Upper lobe of right lung (tissue), 1 donor: ENCODE results near the gene ALDH1B1. TPM values are rescaled to one million over a fixed set of nuclear protein-coding genes. Genes with fewer than 3 reads are reported as not detected.

Experiments used
- ATAC-seq: fragments of 200-7000 bp; cut with Tn5 transposase; one replicate; pipeline ENCODE4 v1.9.1; 2020; ENCODE audit warnings: mild to moderate bottlenecking, moderate library complexity
- DNase-seq: peaks from one replicate; pipeline ENCODE4 v3.0.0-alpha.2; 2020
- H3K27ac ChIP-seq: fragments of 200-600 bp; one replicate; pipeline ENCODE4 v1.8.0; 2022
- H3K27me3 ChIP-seq: fragments of 200-600 bp; one replicate; pipeline ENCODE4 v1.8.0; 2022; ENCODE audit warnings: mild to moderate bottlenecking
- H3K36me3 ChIP-seq: fragments of 200-600 bp; one replicate; pipeline ENCODE4 v1.8.0; 2022
- H3K4me1 ChIP-seq: fragments of 200-600 bp; one replicate; pipeline ENCODE4 v1.8.0; 2022
- H3K4me3 ChIP-seq: fragments of 200-600 bp; one replicate; pipeline ENCODE4 v1.8.0; 2022; ENCODE audit warnings: mild to moderate bottlenecking
- H3K9me3 ChIP-seq: fragments of 200-600 bp; one replicate; pipeline ENCODE4 v1.8.0; 2022
- intact Hi-C: fragments of 100-400 bp; cut with DNase I; formaldehyde crosslinking; loops from one replicate; pipeline ENCODE4 v1.11.0; 2022
- total RNA-seq: library from RNA; stranded (reverse); fragmentation: NEBNext Ultra II Directional; extraction: Animal tissue kit (Norgen Biotek cat#: 25700); gene quantifications from one replicate; pipeline ENCODE4 v1.2.1, GENCODE V29; 2021
- TF ChIP-seq, protein P1 (sequence below): fragments of 200-600 bp; IDR thresholded peaks from one replicate; pipeline ENCODE4 v1.8.0; 2022; ENCODE audit warnings: antibody characterized with exemption
- donor health status: DM: no; HTN: yes; CAD: no; lungs with severe emphysema.

Gene ALDH1B1
- total RNA-seq, 1 donor from 2014 or later, result 13.7 TPM

DNA sequence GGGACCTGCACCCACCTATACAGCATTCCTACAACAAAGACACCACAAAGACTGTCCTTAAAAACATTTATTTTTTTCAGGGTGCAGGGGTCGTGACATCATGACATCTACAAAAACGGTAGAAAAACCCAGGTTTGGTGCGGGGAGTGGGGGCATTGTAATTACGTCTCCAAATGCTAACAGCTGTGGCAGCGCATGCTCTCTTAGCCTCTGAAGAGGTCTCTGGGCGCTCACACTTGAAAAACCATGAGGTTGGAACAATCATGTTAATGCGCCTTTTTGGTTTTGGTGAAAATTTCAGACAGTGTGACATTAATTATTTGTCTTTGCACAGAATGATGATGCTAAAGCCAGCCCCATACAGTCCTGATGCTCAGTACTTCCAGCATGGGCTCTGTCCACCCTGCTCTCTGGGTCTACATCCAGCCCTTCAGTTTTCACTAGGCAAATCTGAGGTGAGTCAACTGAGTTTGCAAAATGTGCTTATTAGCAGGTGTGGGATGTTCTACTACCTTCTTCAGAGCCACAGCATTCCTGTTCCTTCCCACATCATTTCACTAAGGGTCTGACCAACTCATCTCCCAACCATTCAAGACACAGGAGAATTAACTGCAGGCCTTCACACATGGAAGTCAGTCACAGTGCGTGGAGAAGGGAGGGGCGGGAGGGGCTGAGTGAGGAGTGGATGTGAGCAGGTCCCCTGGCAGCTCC is 14.1 kb downstream of the ALDH1B1 start:
- Histone ChIP-seq H3K9me3 (no peaks in the 10 kb centered on the region), H3K27ac (no peak overlapping the region), H3K4me3 (no peak overlapping the region), H3K27me3 (peaks cover 18% of the 10 kb centered on the region), H3K4me1 (no peaks in the 10 kb centered on the region), H3K36me3 (no peaks in the 10 kb centered on the region)
- DNase-seq, result no peak
- intact Hi-C loops, result no loop called here
- ATAC-seq, result no peak
- TF ChIP-seq, protein P1, sequence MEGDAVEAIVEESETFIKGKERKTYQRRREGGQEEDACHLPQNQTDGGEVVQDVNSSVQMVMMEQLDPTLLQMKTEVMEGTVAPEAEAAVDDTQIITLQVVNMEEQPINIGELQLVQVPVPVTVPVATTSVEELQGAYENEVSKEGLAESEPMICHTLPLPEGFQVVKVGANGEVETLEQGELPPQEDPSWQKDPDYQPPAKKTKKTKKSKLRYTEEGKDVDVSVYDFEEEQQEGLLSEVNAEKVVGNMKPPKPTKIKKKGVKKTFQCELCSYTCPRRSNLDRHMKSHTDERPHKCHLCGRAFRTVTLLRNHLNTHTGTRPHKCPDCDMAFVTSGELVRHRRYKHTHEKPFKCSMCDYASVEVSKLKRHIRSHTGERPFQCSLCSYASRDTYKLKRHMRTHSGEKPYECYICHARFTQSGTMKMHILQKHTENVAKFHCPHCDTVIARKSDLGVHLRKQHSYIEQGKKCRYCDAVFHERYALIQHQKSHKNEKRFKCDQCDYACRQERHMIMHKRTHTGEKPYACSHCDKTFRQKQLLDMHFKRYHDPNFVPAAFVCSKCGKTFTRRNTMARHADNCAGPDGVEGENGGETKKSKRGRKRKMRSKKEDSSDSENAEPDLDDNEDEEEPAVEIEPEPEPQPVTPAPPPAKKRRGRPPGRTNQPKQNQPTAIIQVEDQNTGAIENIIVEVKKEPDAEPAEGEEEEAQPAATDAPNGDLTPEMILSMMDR, result no peak

DNA sequence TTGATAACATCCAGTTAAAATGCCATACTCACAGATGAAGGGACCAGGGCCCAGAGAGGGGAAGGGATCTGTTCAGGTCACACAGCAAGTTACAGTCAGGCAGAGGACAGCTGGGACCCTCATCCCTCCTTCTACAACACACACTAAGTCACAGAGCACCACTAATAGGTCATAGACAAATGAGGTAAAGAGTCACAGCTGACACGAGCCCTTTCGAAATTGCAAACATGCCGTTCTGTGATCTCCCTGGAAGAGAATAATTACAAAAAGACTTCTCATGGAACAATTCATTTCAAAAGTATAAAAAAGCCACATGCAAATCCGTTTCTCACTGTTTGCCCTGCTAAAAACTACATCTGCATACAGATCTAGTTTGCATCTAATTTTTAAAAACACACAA is 16.2 kb downstream of the ALDH1B1 start:
- ATAC-seq (no peak), DNase-seq (no peak)
- H3K27ac ChIP-seq, result no peak overlapping the region
- H3K9me3 ChIP-seq, result no peaks in the 10 kb centered on the region
- TF ChIP-seq, protein P1, result no peak
- no peaks in the 10 kb centered on the region for H3K36me3 ChIP-seq
- H3K4me3 ChIP-seq, result no peak overlapping the region
- H3K4me1 ChIP-seq, result no peaks in the 10 kb centered on the region
- peaks cover 14% of the 10 kb centered on the region for H3K27me3 ChIP-seq
- intact Hi-C loops, result no loop called here

DNA sequence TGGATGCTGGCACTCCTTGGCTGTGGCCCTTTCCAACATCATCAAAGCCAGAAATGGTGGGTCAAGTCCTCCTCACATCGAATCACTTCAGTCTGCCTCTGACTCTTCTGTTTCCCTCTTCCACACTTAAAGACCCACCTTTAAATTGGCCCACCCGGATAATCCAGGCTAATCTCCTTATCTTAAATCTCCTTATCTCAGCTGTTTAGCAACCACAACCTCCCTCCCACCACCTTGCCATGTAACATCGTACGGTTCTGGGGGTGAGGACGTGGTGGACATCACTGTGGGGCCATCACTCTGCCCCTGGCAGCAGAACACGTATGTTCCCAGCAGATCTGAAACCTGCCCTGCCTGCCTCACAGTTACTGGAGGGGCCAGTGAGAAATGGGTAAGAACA is 20.2 kb downstream of the ALDH1B1 start:
- Histone ChIP-seq H3K27me3 (peaks cover 4% of the 10 kb centered on the region), H3K4me3 (no peak overlapping the region), H3K4me1 (no peaks in the 10 kb centered on the region), H3K9me3 (no peaks in the 10 kb centered on the region), H3K27ac (no peak overlapping the region), H3K36me3 (no peaks in the 10 kb centered on the region)
- ATAC-seq, result no peak
- TF ChIP-seq, protein P1, result no peak
- intact Hi-C loops, result no loop called here
- no peak for DNase-seq

DNA sequence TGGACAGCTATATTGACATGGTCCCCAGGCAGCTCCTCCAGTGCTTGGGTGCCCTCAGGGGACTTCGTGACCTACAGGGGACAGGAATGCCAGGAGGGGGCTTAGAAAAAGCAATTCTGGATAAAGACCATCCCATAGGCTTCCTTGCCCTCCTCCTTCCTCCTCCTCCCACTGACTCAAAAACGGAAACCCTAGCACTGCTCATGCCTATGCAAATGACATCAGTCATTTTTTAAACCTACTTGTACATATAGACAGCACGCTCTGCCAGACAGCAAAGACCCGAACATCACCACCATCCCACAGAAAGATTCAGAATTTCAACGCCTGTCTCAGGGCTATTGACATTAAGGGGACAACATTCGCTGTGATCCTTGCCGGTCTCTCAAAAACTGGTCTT is 20.8 kb downstream of the ALDH1B1 start:
- H3K4me1 ChIP-seq, result no peaks in the 10 kb centered on the region
- no peak overlapping the region for H3K4me3 ChIP-seq
- no peaks in the 10 kb centered on the region for H3K9me3 ChIP-seq
- peaks cover 4% of the 10 kb centered on the region for H3K27me3 ChIP-seq
- H3K27ac ChIP-seq, result no peak overlapping the region
- ATAC-seq (no peak), DNase-seq (no peak)
- intact Hi-C loops, result no loop called here
- no peaks in the 10 kb centered on the region for H3K36me3 ChIP-seq
- TF ChIP-seq, protein P1, result no peak

DNA sequence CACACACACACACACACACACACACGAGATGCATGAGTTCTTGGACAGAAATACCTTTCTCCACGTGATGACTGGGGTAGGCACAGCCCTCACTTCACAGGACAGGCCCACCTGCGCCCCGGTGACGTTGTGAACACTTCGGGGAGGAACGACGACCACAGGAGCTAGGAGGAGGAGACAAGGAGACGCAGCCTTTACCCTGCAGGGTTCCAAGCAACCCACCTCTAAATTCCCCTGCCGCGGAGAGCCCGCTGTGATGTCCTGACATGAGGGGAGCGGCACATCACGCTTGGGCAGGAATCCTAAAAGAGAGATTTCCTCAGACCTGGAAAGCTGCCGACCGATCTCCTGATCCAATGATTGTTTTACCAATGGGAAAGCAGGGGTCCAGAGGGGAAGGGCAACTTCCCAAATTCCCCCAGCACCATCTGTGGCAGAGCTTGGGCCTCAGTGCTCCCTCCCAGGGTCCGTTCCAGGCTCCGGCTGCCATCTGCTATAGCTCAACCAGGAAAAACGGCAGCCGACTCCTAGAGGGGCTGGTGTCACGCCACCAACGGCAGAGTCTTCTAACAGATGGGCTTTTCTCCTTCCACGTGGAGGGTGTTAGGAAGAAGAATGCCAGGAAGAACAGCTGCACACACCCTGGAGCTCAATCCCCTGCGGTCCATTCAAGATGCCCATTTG is 21.7 kb downstream of the ALDH1B1 start:
- Histone ChIP-seq H3K4me1 (no peaks in the 10 kb centered on the region), H3K27me3 (peaks cover 4% of the 10 kb centered on the region), H3K4me3 (no peak overlapping the region), H3K27ac (no peak overlapping the region), H3K36me3 (no peaks in the 10 kb centered on the region), H3K9me3 (no peaks in the 10 kb centered on the region)
- no peak for ATAC-seq
- no peak for DNase-seq
- intact Hi-C loops, result no loop called here
- TF ChIP-seq, protein P1, result no peak
